Left lung (tissue), 10 donors: Measurements from ENCODE around the gene RELB. TPM values are rescaled to one million over a fixed set of nuclear protein-coding genes. Genes with fewer than 3 reads are reported as not detected.

ENCODE experiments used
- ATAC-seq: fragments of 200-7000 bp; cut with Tn5 transposase; one replicate; pipeline ENCODE4 v1.9.1; 2020; ENCODE audit warnings: moderate library complexity
- DNase-seq, 4 donors: peaks; one replicate each; pipeline ENCODE4 v3.0.0-alpha.2; 2013 to 2020
- H3K27ac ChIP-seq, 2 donors: fragments of 200-600 bp; sonication (generic) in 1 of 2; one replicate each; pipeline versions ENCODE4 v1.5.0 to v1.8.0; 2020 to 2021
- H3K27me3 ChIP-seq, 2 donors: fragments of 200-600 bp; sonication (generic) in 1 of 2; one replicate each; pipeline versions ENCODE4 v1.5.0 to v1.8.0; 2020 to 2021
- H3K36me3 ChIP-seq, 2 donors: fragments of 200-600 bp; sonication (generic) in 1 of 2; one replicate each; pipeline versions ENCODE4 v1.5.0 to v1.8.0; 2020 to 2021
- H3K4me1 ChIP-seq, 2 donors: fragments of 200-600 bp; one replicate each; pipeline ENCODE4 v1.8.0; 2021
- H3K4me3 ChIP-seq, 2 donors: fragments of 200-600 bp; sonication (generic) in 1 of 2; one replicate each; pipeline versions ENCODE4 v1.5.0 to v1.8.0; 2020 to 2021; ENCODE audit warnings: mild to moderate bottlenecking in 1 of 2
- H3K9me3 ChIP-seq, 2 donors: fragments of 200-600 bp; sonication (generic) in 1 of 2; one replicate each; pipeline versions ENCODE4 v1.5.0 to v1.8.0; 2020 to 2021
- intact Hi-C, 2 donors: fragments of 100-400 bp; cut with DNase I; formaldehyde crosslinking; loops; one replicate each; pipeline versions ENCODE4 v1.11.2 to v1.14.2; 2022
- polyA plus RNA-seq, 6 donors: library from polyadenylated mRNA; unstranded; fragments of 120-200 nt; gene quantifications; one replicate each; pipeline ENCODE4 v1.2.1, GENCODE V29; 2013; ENCODE audit not compliant: insufficient read length in 6 of 6
- total RNA-seq, 2 donors: library from RNA; stranded (reverse); fragmentation: NEBNext Ultra II Directional; extraction: Animal tissue kit (Norgen Biotek cat#: 25700); gene quantifications; one replicate each; pipeline ENCODE4 v1.2.1, GENCODE V29; 2021
- TF ChIP-seq, protein P1 (sequence below), 2 donors: fragments of 200-600 bp; sonication (generic) in 1 of 2; IDR thresholded peaks; one replicate each; pipeline versions ENCODE4 v1.5.0 to v1.8.0; 2021; ENCODE audit warnings: antibody characterized with exemption in 2 of 2
- donor health status: DM: no; HTN: yes; CAD: no.
- donor health status: DM: no; HTN: no; CAD: no.

The RELB gene
- total and polyA plus RNA-seq, 8 donors, result 3.7 to 18.7 (median 5.6) TPM

DNA sequence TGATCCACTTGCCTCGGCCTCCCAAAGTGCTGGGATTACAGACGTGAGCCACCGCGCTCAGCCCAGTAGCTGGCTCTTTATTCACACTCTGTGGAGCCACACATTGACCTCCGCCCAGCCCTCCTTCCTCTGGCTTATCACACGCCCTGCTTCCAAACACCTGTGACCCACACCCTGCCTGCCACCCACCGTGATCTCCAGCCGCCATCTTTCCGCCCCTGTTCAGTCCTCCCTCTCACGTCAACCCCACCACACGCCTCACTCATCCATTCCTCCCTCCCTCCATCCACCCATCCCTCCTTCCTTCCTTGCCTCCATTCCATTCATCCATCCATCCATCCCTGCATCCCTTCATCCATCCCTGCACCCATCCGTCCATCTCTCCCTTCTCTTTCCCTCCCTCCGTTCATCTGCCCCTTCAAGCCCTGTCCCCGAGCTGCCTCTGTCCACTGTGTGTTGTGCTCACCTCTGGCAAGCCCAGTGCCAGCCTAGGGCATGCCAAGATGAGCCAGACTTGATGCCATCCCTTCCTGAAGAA, 57.4 kb downstream of the RELB start:
- DNase-seq (no peak), ATAC-seq (no peak)
- H3K36me3 ChIP-seq, result peaks cover 0 to 100% of the 10 kb centered on the region in 2 donors
- no peak overlapping the region for H3K4me3 ChIP-seq
- H3K27me3 ChIP-seq, result no peaks in the 10 kb centered on the region
- H3K9me3 ChIP-seq, result no peaks in the 10 kb centered on the region
- H3K4me1 ChIP-seq, result no peaks in the 10 kb centered on the region
- TF ChIP-seq, protein P1, sequence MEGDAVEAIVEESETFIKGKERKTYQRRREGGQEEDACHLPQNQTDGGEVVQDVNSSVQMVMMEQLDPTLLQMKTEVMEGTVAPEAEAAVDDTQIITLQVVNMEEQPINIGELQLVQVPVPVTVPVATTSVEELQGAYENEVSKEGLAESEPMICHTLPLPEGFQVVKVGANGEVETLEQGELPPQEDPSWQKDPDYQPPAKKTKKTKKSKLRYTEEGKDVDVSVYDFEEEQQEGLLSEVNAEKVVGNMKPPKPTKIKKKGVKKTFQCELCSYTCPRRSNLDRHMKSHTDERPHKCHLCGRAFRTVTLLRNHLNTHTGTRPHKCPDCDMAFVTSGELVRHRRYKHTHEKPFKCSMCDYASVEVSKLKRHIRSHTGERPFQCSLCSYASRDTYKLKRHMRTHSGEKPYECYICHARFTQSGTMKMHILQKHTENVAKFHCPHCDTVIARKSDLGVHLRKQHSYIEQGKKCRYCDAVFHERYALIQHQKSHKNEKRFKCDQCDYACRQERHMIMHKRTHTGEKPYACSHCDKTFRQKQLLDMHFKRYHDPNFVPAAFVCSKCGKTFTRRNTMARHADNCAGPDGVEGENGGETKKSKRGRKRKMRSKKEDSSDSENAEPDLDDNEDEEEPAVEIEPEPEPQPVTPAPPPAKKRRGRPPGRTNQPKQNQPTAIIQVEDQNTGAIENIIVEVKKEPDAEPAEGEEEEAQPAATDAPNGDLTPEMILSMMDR (IDR thresholded peaks at IDR 0.05), result no peak
- intact Hi-C loops, result no loop called here
- H3K27ac ChIP-seq, result no peak overlapping the region

DNA sequence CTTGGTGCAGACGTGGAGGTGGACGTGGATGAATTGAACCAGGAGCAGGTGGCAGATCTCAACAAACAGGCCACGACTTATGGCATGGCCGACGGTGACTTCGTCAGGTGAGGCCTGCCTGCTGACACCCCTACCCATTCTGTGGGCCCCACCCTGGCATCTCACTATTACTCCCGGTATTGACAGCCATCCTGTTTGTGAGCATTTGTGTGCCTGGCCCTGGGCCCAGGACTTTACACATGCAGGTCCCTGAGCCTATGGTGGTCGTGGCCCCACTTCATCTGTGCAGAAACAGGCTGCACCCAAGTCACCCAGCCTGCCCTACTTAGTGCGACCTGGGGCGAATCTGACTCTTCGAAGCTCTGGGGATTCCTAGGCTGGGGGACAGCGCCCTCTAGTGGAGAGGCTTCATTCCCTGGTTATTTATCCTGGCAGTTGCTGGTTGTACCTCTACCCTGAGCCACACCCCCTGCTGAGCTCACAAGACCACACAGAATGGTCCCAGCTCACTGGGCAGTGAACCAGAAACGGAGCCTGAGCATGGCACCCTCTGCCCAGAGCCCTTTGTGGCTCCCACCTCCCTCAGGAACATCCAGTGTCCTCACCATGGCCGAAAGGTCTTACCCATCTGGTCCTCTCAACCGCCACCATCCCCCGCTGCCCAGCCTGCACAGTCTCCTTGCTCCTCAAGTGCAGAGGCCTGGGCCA, 58.1 kb downstream of the RELB start:
- Histone ChIP-seq H3K27ac (no peak overlapping the region), H3K36me3 (peaks cover 0 to 100% of the 10 kb centered on the region in 2 donors), H3K4me3 (no peak overlapping the region), H3K4me1 (no peaks in the 10 kb centered on the region), H3K9me3 (no peaks in the 10 kb centered on the region), H3K27me3 (no peaks in the 10 kb centered on the region)
- TF ChIP-seq, protein P1 (IDR thresholded peaks at IDR 0.05), result peak; percentile 74 to 81
- intact Hi-C loops, result no loop called here
- DNase-seq (peak in 2 of 4 donors; percentile 51 to 53), ATAC-seq (peak; percentile 87)

GRCh38 chr19:45061965-45062364, 60.7 kb downstream of the RELB start:
- TF ChIP-seq, protein P1 (IDR thresholded peaks at IDR 0.05), result no peak
- intact Hi-C loops, result no loop called here
- no peak overlapping the region for H3K4me3 ChIP-seq
- no peak for ATAC-seq
- H3K36me3 ChIP-seq, result peaks cover 0 to 100% of the 10 kb centered on the region in 2 donors
- no peaks in the 10 kb centered on the region for H3K9me3 ChIP-seq
- no peaks in the 10 kb centered on the region for H3K27me3 ChIP-seq
- H3K27ac ChIP-seq, result no peak overlapping the region
- no peak for DNase-seq
- H3K4me1 ChIP-seq, result no peaks in the 10 kb centered on the region

GRCh38 chr19:45063851-45064801, 62.9 kb downstream of the RELB start:
- no peak overlapping the region for H3K27ac ChIP-seq
- DNase-seq, result no peak
- no peaks in the 10 kb centered on the region for H3K9me3 ChIP-seq
- no peaks in the 10 kb centered on the region for H3K27me3 ChIP-seq
- peaks cover 0 to 100% of the 10 kb centered on the region in 2 donors for H3K36me3 ChIP-seq
- no peak for ATAC-seq
- H3K4me3 ChIP-seq, result no peak overlapping the region
- H3K4me1 ChIP-seq, result no peaks in the 10 kb centered on the region
- TF ChIP-seq, protein P1 (IDR thresholded peaks at IDR 0.05), result no peak
- intact Hi-C loops, result no loop called here
